Activated CD8-positive, alpha-beta memory T cell treated with anti-CD3 and anti-CD28 coated beads for 24 hours (primary cell): ENCODE measurements around the gene EFEMP2.

Experiments
- DNase-seq: peaks from one replicate; pipeline ENCODE4 v3.0.0-alpha.2; 2020

Gene EFEMP2

DNA sequence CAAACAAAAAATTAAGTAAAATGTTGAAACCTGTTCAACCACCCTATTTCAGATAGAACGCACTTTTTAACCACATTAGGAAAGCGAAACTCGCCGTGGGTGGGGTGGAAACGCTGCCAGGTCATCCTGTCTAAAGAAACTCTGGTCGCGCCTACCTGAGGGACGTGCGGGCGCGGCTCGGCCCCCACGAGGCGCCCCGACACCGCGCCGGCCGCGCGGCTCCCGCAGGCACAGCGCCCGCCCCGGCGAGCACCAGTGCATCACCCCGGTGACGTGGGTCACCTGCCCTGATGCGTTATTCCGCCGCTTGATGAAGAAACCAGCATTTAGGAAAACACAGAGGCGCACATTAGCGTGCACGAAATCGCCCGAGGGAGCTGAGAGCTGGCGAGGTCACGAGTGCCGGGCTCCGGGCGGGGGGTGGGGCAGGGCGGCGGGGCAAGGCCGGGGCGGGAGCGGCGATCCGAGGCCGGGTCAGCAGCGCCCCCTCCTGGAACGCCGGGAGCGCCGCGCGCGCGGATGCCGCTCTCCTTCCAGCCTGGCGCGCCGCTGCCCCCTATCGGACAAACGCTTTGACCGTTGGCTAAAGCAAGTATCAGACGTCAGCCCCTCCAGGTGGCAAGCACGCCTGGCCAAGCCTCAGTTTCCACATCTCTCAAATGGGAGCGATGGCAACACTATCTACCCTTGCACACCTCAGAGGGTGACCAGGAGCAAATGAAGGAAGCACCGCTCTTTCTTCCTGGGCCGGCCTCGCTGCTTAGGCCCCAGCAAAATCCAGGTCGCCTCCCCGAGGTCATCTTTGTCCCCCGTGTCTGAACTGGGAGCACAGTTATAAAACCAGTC, 54.5 kb downstream of the EFEMP2 start:
- peak; percentile 99 for DNase-seq

DNA sequence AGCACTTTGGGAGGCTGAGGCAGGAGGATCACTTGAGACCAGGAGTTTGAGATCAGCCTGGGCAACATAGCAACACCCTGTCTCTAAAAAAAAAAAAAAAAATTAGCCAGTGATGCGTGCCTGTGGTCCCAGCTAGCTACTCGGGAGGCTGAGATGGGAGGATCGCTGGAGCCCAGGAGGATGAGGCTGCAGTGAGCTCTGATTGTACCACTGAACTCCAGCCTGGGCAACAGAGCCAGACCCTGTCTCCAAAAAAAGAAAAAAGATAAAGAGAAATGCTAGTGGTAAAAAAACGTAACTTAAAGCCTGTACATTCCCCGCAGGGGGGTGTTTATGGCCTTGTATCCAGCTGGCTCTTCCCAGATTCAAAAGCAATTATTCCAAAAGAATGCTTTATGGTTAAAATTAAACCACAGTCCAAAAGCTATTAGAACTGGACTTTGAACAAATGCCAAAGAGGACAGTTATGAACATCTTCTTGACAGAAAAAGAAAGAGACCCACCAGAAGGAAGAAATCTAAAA, 55.2 kb downstream of the EFEMP2 start:
- DNase-seq = no peak

DNA sequence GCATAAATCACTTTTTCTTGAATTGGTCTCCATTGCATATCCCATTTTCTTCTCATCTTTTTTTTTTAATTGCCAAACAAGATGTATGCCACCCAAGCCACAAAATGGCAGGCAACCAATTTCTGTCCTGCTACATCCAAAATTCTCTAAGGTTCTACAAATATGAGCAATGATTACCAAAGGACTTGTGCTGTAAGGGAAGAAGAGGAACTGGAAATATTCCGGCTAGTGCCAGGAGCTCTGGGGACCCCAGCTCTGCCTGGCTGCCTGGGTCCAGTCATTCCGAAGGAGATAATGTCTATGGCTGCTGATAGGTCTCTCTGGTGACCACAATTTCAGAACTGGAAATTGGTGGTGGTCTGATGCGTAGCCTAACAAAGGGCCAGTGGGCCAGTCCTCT, 55.9 kb downstream of the EFEMP2 start:
- no peak for DNase-seq
